ENCODE measurements around the gene CAPN9.
A peak's percentile ranks its signal among the peaks of the same experiment; 100 is the strongest.
"Not testable (repeated sequence)": the region's sequence is repeated elsewhere in the genome, so short reads cannot be mapped to it uniquely, and the experiment has no call there.

CAPN9 gene

DNA sequence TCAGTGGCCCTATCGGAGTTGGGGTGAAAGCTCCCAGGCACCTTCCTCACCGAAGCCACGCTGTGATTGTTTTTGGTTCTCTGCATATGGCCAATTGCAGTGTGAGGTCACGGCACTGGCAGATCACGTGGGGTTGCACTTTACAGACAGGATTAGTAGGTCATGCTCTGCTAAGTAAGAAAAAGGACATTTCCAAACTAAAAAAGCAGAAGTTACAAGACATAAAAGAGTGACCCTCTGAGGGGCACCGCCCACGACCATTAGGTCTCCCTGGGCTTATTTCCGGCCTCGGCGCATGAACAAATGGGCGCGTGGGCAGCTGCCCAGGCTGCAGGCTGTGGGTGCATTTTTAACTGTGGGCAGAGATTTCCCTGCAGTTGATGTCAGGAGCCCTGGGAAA is 2.0 kb downstream of the CAPN9 start:
- no peak for DNase-seq

DNA sequence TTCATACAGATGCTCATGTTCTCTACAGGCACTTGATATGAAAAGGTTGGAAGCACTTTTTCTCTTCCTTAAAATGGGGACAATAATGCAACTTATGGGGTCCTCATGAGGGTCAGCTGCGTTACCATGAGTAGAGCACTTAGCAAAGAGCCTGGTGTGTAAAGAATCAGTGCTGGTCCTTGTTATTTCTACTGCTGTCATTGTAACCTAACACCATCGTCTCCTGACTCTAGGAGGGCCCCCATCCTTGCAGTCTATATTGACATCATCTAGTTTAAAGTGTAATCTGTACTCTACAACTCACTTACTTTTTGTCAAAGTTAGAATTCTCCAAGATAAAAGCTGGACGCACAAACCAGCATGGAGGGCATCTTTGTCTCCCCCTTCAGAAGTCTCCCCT is 2.4 kb downstream of the CAPN9 start:
- DNase-seq, result no peak

DNA sequence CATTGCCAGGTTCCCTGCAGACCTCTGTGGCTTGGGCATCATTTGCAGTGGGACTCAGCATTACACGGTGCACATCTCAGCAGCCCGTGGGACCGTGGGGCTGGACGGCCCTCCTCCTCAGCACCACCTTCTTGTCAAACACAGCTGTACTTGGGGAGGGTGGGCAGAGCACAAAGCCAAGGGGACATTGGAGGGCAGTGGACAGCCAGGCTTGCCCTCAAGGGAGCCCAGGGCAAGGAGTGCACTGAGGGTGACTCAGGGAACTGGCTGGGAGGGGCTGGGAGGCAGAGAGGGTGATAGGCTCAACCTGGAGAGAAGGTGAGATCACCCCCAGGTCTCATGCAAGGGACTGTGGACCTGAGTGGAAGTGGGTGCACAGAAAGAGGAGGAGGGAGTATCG is 3.4 kb downstream of the CAPN9 start:
- peak; percentile 54 for DNase-seq

DNA sequence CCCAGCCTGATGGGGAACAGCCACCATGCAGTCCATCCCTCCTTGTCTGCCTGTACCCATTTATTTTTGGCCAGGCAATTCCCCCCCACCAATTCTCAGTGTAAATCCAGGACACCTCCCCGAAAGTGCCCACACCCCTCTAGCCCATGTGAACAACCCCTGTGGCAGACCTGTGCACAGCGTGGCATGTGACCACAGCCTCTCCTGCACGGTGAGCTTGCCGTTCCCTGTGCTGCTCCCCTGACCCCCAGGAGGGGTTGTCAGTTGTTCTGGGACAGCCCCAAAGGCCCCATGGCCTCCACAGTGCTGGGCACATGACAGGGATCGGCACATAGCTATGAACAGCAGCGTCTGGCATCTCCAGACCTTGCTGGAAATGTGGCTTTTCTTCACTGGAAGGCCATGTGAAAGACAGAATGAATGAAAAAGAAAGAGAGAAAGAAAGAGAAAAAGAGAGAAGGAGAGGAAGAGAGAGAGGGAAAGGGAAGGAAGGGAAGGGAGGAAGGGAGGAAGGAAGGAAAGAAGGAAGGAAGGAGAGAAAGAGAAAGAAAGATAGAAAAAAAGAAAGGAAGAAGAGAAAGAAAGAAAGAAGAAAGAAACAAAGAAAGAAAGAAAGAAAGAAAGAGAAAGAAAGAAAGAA is 3.9 kb downstream of the CAPN9 start:
- DNase-seq, result no peak

DNA sequence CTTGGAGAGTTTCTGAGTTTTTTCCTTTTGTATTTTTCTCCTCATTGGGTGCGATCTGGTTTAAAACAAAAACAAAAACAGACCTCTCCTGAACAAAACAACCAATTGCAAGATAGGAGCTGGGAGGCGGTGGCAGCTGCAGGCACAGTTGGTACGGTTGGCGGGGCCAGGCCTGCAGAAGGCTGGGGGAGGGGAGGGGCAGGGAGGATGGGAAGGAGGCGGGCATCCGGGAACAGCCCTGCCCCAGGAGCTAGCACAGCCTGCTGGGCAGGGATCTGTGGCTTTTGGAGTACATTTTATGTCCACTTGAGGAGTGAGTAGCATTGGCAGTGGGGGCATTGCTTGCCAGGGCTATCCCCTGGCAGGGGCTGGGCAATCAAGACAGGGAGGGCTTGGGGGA is 5.2 kb downstream of the CAPN9 start:
- peak; percentile 48 for DNase-seq

DNA sequence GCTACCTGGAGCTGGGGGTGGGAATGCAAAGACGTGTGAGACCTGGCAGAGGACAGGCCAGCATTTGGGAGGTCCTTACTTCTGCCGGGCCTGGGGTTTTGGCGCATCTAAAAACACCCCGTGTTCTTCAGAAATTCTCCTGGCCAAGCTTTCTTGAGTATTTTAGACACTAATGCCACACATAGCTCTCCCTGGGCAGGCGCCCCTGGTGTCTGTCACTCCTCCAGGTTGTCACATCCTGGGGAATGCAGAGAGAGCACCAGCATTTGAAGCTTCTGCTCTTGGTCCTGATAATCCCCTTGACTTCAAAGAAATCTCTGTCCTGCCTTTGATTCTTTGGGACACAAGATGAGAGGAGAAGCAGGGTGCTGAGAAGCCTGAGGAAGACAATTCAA is 6.0 kb downstream of the CAPN9 start:
- DNase-seq, result no peak

DNA sequence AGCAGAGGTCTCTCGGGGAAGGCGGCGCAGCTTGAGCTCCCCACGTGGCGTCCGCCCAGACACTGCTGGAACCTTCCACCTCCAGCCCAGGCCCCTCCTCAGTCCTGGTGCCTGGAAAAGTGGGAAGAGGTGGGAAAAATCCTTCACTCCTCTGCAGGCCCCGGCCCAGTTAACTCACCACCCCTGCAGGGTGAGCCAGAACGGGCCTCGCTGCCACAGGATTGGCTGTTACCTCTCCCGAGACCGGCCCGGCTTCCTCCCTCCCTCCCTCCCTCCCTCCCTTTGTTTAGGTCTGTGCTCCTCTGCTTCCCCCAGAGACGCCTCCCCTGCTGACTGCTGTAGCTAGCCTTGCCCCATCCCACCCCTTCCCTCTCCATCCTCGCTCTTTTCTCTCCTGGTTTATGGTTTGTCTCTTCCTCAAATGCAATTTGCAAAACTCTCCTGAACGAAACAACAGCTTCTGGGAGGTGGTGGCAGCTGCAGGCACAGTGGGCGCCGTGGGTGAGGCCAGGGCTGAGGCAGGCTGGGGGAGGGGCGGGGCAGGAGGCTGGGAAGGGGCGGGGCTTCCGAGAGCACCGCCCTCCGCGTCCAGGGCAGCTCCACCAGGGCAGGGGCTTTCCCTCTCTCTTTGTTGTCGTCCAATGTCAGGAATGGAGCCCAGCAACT is 6.5 kb downstream of the CAPN9 start:
- DNase-seq, result peak; percentile 85

DNA sequence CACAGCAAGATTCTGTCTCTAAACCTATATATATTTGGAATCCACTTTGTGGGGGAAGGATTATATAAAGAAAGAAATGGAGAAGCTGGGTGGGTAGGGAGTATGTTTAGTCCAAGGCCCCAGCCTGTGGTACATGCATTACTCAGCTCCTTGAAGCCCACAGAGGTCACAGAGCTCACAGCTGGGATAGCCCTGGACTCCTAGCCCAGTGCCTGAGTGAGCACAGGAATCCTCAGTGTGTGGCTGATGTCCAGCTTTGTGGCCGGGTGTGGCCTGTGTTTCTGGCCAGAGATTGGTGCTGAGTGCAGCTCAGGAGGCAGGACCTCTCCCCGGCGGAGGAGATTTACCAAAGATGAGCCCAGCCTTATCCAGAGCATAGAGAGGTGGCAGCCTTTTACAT is 7.6 kb downstream of the CAPN9 start:
- no peak for DNase-seq

DNA sequence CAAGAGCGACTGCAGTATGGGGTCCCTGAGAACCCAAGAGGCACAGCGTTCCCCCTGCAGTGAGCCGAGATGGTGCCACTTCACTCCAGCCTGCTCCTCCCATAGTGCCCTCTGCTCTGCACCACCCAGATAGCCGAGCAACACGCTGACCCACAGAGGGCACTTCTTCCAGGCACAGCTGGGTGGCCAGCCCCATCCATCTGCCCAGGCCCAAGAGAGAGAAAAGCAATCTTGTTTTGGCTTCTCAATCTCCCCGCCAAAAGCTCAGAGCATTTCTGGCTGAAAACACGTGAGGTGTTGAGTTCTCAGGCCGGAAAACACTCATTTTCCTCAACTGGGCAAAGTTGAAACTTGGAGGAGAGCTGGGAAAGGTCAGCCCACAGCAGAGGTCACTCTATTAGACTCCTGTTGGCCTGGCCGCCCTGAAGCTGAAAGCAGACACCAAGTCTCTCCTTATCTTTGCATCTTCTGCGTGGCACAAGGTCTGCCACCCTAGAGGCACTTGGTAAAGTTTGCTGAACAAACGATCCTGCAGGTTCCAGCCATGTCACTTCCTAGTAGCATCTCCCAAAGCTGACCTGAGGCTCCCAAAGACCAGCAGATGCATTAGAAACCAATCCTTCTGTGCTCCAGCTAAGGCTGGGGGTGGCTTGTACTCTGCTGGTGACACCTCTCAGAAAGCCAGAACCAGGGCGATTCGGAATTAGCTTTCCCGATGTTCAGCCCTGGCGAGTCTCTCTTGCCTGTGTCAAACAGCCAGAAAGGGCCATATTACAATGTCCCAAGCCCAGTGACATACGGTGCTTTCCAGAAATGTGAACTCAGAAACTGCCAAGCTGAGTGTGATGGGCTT is 10.9 kb downstream of the CAPN9 start:
- DNase-seq, result no peak

DNA sequence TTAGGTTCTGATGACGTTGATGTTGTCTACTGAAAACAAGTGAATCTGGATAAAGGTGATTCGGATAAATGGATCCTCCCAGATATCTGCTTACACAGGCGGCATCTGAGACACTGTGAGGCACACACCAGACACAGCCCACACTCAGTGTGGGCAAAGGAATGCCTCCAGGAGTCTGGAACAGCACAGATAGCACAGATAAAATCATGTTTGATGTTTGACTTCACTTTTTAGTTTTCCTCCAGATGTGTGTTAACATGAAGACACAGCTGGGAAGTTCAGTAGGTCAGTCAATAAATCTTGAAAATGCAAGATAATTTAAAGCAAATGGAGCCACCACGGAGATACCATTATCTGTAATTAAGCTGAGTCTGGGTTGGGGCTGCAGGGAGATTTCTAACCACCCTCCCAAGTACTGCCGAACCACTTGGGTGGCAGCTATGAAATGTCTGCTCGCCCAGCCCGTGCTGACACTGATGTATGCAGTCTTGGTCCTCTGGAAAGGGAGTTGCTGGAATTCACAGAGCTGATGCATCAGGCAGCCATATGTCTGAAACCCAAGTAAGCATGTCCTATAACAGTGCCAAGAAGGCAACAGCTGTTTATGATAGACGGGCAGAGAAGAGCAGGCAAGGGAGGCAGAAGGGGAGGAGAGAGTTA is 11.7 kb downstream of the CAPN9 start:
- peak; percentile 64 for DNase-seq

DNA sequence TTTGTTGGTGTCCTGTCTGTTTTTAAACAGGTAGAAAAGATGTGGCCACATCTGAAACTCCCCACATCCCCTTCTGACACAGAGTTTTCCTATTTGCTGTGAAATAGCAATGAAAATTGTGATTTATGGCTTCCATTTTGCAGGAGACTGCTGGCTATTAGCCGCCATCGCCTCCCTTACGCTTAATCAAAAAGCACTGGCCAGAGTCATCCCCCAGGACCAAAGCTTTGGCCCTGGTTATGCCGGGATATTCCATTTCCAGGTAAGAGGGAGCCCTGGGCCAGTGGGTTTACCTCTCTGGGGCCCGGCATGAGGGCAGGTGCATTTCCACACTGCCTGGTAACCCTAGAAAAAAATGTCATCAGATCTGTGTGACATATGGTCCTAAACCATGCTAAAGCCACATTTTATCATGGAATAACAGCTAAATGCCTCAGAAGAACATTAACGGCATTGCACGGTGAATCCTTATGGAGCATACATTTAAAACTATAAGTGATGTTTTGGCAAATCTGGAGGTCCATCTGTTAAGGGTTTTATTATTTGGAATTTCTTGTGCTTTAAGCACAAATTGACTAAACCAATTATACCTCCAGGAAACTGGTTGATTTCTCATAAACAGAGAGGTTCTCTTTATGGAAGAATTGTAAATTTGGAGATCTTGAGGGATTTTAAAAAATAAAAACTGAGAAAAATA is 12.3 kb downstream of the CAPN9 start:
- DNase-seq, result no peak

DNA sequence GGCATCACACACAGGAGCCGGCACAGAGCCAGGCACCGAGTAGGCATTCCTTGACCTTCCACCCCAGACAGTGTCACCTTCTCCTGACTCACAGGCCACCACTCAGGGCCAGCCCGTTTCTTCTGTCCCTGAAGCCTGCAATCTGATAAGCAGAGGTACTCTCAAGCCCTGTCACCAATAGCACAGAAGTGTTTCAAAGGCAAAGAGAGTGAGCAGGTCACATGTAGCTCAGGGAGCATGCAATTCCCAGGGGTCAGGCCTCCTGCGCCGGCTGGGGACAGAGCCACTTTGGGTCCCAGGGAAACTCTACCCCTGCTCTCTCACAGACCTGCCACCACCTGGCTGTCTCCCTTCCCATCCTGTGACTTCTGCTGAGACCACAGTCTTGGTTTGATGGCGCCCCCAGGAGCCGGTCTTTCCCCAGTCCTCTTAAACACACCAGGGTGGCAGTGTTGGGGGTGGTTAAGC is 13.2 kb downstream of the CAPN9 start:
- DNase-seq, result no peak

DNA sequence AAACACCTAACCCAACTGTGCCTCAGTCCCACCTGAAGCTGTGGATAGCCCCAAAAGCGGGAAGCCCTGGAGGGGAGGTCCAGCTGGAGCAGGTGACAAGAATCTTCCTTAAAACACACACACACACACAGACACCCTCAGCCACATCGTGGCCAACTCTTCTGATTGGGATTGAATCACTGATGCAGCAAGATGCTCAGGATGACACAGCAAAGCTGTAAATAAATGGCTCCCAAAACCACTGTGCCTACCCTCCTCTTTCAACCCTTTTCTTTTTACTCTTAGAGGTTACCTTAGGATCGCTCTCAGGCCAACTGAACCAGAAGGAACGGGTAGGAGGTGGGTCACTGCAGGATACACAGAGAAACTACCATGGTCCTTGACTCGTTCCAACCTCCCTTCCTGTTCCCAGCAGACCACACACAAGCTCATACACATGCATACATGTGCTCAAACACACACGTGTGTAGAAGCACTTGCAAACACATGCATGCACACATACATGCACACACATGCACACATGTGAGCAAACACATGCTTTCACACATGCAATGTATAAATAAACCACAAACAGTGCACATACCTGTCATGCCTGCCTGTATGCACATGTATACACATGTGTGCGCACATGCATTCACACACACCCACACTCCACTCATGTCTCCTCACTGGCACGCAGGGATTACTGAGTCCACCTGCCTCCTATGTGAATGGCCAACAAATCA is 14.4 kb downstream of the CAPN9 start:
- DNase-seq, result no peak

DNA sequence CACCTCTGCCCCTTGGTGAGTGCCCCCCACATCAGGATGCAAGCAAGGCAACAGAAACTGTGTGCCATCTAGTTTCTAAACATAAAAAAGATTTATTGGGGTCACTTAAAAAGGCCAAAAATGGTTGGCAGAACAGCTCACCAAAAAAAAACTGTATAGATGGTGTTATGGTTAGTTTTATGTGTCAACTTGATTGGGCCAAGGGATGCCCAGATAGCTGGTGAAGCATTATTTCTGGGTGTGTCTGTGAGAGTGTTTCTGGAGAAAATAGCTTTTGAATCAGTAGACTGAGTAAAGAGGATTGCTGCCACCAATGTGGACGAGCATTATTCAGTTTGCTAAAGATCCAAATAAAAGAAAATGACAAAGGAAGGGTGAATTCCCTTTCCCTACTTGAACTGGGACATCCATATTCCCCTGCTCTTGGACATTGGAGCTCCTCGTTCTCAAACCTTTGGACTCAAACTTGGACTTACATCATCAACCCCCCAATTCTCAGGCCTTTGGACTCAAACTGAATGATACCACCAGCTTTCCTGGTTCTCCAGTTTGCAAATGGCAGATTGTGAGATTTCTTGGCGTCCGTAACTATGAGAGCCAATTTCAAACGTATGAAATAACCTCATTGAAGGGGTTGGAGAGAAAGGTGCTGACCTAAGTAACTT is 16.9 kb downstream of the CAPN9 start:
- DNase-seq, result no peak

DNA sequence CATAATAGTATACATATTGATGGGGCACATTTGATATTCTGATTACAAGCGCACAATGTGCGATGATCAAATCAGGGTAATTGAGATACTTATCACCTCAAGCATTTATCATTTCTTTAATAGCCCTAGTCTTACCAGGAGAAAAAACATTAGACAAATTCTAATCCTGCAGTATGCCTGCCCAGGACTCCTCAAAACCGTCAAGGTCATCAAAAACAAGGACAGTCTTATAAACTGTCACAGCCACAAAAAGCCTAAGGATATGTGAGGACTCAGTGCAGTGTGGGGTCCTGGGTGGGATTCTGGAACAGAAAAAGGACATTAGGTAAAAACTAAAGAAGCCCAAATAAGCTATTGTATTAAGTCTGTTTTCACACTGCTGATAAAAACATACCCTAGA is 19.1 kb downstream of the CAPN9 start:
- DNase-seq, result no peak

DNA sequence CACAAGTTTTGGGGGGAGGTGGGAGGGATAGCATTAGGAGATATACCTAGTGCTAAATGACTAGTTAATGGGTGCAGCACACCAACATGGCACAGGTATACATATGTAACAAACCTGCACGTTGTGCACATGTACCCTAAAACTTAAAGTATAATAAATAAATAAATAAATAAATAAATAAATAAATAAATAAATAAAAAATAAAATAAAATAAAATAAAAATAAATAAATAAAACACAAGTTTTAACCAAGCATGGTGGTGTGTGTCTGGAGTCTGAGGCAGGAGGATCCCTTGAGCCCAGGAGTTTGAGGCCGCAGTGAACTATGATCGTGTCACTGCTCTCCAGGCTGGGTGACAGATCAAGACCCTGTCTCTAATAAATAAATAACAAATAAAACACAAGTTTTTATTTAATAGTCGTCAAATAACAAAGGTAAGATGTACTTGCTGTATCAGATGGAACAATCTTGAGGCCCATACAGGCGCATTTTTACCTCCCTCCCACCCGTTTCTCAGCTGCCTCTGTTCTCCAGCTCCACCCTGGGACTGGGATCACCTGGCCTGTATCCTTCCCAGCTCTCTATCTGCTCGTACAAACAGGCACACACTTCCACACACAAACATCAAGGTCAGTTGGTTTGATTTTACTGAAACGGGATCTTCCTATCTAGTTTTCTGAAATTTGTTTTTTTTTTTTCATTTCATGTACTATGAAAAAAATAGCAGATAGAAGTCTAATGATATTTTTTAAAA is 20.8 kb downstream of the CAPN9 start:
- not testable (repeated sequence) for DNase-seq

DNA sequence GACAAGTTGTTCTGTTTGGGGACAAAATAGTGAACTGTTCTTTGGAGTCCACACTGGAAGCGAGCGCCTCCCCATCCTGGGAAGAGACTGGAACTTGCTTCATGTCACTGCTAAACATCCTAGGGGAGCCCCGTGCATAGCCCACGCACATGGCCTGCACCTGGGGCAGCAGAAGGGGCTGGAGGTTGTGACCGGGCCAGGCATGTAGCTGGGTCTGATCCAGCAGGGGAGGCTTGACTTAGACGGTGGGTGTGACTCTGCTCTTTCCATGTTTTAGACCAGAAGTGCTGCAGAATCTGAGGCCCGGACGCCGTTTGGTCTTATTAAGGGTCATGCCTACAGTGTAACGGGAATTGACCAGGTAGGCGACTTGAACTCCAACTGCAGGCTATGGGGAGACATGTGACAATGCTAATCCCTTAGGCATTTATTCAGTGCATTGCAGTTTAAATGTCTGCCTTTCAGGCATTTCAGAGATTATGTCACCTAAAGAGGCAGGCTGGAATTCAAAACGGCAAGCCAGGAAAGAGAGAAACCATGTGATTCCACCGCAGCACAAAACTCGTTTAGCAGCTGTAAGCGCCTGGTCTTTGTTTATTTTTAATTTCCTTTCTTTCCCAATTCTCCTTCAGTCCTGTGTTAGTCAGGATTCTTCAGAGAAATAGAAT is 21.8 kb downstream of the CAPN9 start:
- DNase-seq, result no peak

DNA sequence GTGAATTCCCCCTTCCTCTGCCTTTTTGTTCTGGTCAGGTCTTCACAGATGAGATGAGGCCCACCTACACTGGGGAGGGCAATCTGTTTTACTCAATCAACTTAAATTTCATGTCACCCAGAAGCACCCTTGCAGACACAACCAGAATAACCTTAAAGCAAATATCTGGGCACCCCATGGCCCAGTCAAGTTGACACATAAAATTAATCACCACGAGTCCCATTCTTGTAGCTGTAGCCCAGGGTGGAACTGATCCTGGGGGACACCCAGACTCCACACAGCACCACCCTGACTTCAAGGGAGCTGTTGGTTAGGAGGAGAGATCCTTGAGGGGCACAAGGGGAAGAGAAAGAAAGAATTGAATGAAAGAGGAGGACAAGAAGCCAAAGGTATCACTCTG is 23.1 kb downstream of the CAPN9 start:
- no peak for DNase-seq

DNA sequence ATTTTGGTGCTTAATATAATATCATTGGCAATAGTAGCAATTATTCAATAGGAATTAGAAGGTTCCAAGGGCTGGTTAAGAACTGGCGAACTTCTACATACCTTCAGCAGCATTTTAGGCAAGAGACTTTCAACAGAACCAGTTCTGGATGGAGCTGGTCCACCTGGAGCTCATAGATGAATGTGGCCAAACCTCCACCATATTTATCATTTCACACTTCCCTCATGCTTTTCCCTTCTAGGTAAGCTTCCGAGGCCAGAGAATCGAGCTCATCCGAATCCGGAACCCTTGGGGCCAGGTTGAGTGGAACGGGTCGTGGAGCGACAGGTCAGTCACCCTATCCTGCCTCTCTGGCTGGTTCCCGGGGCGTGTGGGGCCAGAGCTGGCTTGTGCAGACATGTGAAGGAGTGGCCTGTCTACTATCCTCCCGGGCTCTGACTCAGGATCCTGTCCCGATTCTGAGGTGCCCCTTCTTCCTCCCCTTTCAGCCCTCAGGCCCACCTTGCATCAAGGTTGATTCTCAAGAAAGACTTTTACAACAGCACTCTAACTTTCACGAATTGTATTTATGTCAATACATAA is 24.7 kb downstream of the CAPN9 start:
- no peak for DNase-seq

Measured in islet precursor cell (in vitro differentiated cells).